Measurements from ENCODE around the gene IGF1R.

The IGF1R gene

DNA sequence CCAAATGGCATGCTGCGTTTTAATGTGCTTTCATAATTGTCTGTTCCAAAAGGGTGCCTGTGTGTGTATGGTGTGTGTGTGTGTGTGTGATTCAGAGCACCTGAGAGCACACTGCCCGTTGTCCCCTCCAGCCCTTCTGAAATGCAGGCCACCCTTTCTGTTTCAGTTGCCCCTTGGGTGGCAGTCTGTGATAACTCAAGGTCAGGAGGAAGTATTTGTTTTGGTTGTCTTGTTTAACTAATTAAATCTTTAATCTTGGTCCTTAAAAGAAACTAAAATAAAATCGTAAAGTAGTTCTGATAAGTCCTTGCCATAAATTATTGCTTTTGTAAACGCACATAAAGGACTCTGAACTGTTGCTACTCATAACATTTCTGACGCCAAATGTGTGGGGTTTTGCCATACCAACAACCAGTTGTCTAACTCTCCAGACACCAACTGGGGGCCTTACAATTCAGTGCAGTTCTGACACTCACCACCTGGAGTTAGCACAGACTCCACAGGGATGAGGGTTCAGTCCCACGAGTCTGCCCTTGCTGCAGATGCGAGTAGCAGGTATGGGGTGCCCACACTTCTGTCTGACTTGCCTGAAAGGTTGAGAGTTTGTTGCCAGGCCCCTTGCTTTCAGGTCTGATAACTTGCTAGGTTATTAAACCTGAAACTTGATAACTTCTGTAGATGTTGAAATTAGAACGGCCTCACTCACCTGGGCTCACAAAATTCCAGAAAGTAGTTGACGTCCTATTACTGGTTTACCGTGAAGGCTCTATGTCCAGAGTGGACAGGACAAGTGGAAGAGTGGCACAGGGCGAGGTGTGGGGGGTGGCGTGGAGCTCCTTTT, 157.3 kb downstream of the IGF1R start:
- Histone ChIP-seq H3K4me2 (peak overlapping the region in 4 of 11 experiments; percentile 3 to 45 (median 5); a peak in 3 of 22 replicates), H4K20me1 (peaks cover 14 to 96% (median 87%) of the 10 kb centered on the region in 11 experiments), H3K4me3 (no peak overlapping the region), H3K36me3 (peaks cover 0 to 59% (median 46%) of the 10 kb centered on the region in 11 experiments; a peak in 18 of 22 replicates), H3K27ac (0 out of 22 replicates have a peak overlapping the region, but pooled peaks of 1 of the 11 experiments have one; percentile 3), H3K9me3 (replicated peaks in 1 of 11) (peaks cover 20 to 39% (median 31%) of the 10 kb centered on the region in 11 experiments; a peak in 21 of 22 replicates), H3K4me1 (peaks cover 21 to 49% (median 35%) of the 10 kb centered on the region in 10 experiments), H3K27me3 (no peaks in the 10 kb centered on the region), H3K9ac (no peak overlapping the region)
- TF ChIP-seq Cebpa-rat (IDR thresholded peaks at IDR 0.05), result no peak

DNA sequence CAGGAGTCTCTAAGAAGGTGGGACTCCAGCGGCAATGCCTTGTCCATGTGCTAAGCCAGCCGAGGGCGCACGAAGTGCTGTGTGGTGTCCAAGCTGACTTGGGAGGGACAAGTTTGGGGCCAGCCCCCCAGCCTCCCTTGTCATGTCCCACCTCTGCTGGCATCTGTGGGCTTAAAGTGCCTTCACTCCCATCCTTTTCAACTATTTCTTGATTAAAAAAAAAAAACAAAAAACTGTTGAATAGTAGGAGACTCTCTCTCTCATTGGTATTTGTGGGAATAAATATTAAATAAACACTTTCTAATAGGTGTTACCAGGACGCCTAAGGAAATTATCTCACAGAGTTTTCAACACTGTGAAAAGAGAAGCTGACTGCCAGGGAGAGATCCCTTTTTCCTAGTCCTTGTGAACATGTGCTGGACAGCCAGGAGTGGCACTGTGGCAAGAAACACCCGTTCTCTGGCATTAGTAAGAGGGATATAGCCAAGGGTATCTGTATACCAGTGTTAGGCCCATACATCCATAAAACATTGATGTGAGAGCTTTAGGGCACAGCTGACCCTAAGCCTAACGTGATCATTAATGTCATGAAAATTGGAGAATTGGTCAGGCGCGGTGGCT, 158.0 kb downstream of the IGF1R start:
- TF ChIP-seq Cebpa-rat (IDR thresholded peaks at IDR 0.05), result no peak
- no peaks in the 10 kb centered on the region for H3K27me3 ChIP-seq
- H3K9me3 ChIP-seq (replicated peaks in 1 of 11), result peaks cover 24 to 44% (median 36%) of the 10 kb centered on the region in 11 experiments; a peak in 21 of 22 replicates
- no peak overlapping the region for H3K9ac ChIP-seq
- H3K4me2 ChIP-seq, result peak overlapping the region in 8 of 11 experiments; percentile 5 to 50 (median 26); a peak in 8 of 22 replicates
- H3K4me1 ChIP-seq, result peaks cover 13 to 42% (median 27%) of the 10 kb centered on the region in 10 experiments
- H3K4me3 ChIP-seq, result no peak overlapping the region
- H3K36me3 ChIP-seq, result peaks cover 0 to 64% (median 46%) of the 10 kb centered on the region in 11 experiments; a peak in 19 of 22 replicates
- H4K20me1 ChIP-seq, result peaks cover 6 to 95% (median 80%) of the 10 kb centered on the region in 11 experiments; a peak in 21 of 22 replicates
- H3K27ac ChIP-seq, result peak overlapping the region in 2 of 11 experiments; percentile 5 to 16; a peak in 3 of 22 replicates

DNA sequence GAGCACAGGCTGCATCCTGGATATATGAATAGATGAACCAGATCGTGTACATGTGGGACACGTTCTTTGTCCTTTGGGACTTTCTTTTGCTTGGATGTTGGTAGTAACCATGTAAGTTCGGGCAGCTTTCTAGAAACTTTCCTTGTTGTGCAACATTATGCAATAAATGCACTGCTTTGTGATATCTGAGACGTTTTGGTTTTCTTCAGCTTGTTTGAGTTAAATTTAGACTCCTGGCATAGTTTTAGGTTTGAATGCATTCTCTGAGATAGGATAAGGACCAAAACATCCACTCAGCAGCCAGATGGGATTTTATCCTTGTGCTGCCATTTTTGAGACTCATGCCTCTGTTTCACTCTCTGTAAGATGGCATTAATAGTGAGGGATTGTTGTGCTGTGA, 158.9 kb downstream of the IGF1R start:
- H3K9me3 ChIP-seq (replicated peaks in 1 of 11), result peaks cover 32 to 53% (median 44%) of the 10 kb centered on the region in 11 experiments; a peak in 21 of 22 replicates
- H3K4me2 ChIP-seq, result peak overlapping the region in 9 of 11 experiments; percentile 1 to 50 (median 28); a peak in 11 of 22 replicates
- peak in 6 of 11 experiments; percentile 38 to 70 (median 48); a peak in 9 of 22 replicates for TF ChIP-seq Cebpa-rat (IDR thresholded peaks at IDR 0.05)

DNA sequence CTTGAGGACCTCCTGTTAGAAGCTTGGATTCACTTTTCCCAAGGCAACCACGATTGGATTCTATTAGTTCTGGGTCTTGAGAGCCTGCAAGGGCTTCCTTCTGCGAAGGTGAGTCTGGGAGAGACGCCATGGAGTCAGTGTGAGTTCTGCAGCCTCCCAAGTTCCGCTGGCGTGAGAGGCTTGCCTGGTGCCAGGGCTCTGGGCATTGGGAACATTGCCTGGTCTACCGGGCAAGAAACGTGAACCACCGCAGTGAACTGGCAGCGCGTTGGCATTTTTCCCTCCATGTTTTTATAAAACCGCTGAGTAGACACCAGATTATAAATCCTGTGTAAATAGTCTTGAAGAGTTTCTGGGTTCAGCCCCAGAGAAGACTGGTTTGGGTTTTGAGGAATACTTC, 160.9 kb downstream of the IGF1R start:
- H3K27me3 ChIP-seq, result no peaks in the 10 kb centered on the region
- H3K4me1 ChIP-seq, result peaks cover 7 to 41% (median 27%) of the 10 kb centered on the region in 10 experiments; a peak in 19 of 20 replicates
- H3K27ac ChIP-seq, result no peak overlapping the region
- TF ChIP-seq Cebpa-rat (IDR thresholded peaks at IDR 0.05), result no peak
- H3K4me3 ChIP-seq, result no peak overlapping the region
- peaks cover 22 to 76% (median 63%) of the 10 kb centered on the region in 11 experiments for H3K36me3 ChIP-seq
- no peak overlapping the region for H3K9ac ChIP-seq
- peaks cover 49 to 73% (median 63%) of the 10 kb centered on the region in 11 experiments for H3K9me3 ChIP-seq (replicated peaks in 1 of 11)
- H4K20me1 ChIP-seq, result peaks cover 0 to 95% (median 59%) of the 10 kb centered on the region in 11 experiments; a peak in 18 of 22 replicates
- H3K4me2 ChIP-seq, result no peak overlapping the region

More for the DNA sequence above, 158.9 kb downstream of the IGF1R start:
- peaks cover 4 to 33% (median 19%) of the 10 kb centered on the region in 10 experiments; a peak in 18 of 20 replicates for H3K4me1 ChIP-seq
- no peak overlapping the region for H3K4me3 ChIP-seq
- no peak overlapping the region for H3K9ac ChIP-seq
- H3K36me3 ChIP-seq, result peaks cover 4 to 71% (median 54%) of the 10 kb centered on the region in 11 experiments
- no peaks in the 10 kb centered on the region for H3K27me3 ChIP-seq
- peaks cover 0 to 95% (median 71%) of the 10 kb centered on the region in 11 experiments; a peak in 20 of 22 replicates for H4K20me1 ChIP-seq
- H3K27ac ChIP-seq, result peak overlapping the region in 4 of 11 experiments; percentile 9 to 47 (median 26); a peak in 4 of 22 replicates

DNA sequence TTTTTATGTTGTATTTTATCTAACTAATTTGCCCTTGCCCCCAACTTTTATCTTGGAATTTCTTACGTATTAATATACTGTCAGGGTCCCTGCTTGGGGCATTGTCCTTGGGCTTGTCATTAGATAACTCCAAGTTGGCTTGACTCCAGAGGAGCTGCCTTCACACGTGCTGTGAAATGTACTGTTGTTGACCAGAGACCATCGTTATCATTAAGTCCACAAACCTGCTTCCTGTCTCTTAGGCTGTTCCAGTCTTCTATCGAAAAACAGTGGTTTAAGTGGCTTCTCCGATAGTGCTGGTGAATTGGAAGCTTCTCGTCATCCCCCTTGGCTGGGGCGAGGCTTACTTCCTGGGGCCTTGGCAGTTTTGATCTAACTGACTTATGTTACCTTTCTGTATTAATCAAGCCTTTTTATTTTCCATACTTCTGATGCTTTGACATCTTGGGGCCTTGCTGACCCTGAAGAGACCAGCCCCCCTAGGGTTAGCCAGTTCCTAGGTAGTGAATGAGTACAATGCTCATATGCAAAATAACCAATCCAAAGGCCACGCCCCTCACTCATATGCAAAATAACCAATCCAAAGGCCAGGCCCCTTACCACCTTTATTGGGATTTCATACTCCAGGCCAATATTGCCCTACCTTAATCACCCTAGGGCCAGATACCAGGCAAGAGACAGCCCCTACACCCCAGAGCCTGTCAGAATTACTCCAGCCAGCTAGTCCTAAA, 164.5 kb downstream of the IGF1R start:
- peaks cover 0 to 91% (median 45%) of the 10 kb centered on the region in 11 experiments; a peak in 15 of 22 replicates for H4K20me1 ChIP-seq
- H3K9me3 ChIP-seq (replicated peaks in 1 of 11), result peaks cover 60 to 93% (median 83%) of the 10 kb centered on the region in 11 experiments
- H3K4me2 ChIP-seq, result peak overlapping the region in 3 of 11 experiments; percentile 7 to 29 (median 15); a peak in 2 of 22 replicates
- peaks cover 36 to 93% (median 73%) of the 10 kb centered on the region in 11 experiments for H3K36me3 ChIP-seq
- no peak overlapping the region for H3K9ac ChIP-seq
- H3K4me3 ChIP-seq, result no peak overlapping the region
- no peak for TF ChIP-seq Cebpa-rat (IDR thresholded peaks at IDR 0.05)
- no peak overlapping the region for H3K27ac ChIP-seq
- peaks cover 3 to 32% (median 18%) of the 10 kb centered on the region in 10 experiments; a peak in 18 of 20 replicates for H3K4me1 ChIP-seq
- H3K27me3 ChIP-seq, result no peaks in the 10 kb centered on the region

DNA sequence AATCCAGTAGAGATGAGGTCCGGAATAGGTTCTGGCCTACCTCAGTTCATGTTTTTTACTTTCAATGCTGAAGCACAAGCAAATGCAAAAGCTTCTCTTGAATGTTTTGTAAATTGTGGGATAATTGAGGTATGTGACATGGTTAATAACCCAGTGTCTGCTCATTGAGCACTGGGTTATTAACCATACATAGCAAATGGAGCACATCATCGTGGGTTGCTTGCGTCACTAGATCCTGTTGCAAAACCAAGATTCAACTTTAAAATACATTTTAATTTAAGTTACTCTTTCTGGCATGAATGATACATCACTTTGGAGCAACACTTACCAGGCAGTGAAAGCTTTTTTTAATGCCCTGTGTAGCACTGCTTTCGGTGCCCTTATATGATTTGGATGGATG, 165.6 kb downstream of the IGF1R start:
- peaks cover 3 to 32% (median 18%) of the 10 kb centered on the region in 10 experiments; a peak in 18 of 20 replicates for H3K4me1 ChIP-seq

DNA sequence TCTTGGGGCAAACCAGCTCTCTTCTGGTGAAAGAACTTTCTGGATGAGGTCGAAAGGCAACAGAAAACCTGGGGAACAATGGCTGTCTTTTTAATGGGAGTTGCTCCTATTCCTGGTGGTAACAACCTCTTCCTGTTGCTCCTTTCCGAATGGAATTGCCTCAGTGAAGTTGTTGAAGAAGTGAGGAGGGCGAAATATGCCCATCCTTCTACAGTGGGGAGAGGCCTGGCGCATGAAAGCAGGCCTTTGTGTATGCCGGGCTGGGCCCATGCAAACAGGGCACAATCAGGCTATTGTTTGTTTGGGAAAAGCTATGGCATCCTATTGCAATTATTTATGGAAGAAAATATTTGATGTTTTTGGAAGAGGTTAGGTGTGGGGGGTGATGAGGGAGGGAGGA, 166.9 kb downstream of the IGF1R start:
- Histone ChIP-seq H4K20me1 (peaks cover 0 to 92% (median 34%) of the 10 kb centered on the region in 11 experiments; a peak in 14 of 22 replicates), H3K27ac (no peak overlapping the region), H3K4me1 (peaks cover 3 to 32% (median 18%) of the 10 kb centered on the region in 10 experiments; a peak in 18 of 20 replicates), H3K9ac (no peak overlapping the region), H3K27me3 (no peaks in the 10 kb centered on the region), H3K4me2 (peak overlapping the region in 8 of 11 experiments; percentile 9 to 63 (median 49); a peak in 11 of 22 replicates), H3K4me3 (no peak overlapping the region), H3K9me3 (replicated peaks in 1 of 11) (peaks cover 56 to 90% (median 79%) of the 10 kb centered on the region in 11 experiments), H3K36me3 (peaks cover 49 to 92% (median 74%) of the 10 kb centered on the region in 11 experiments)
- TF ChIP-seq Cebpa-rat (IDR thresholded peaks at IDR 0.05), result no peak

More for the DNA sequence above, 165.6 kb downstream of the IGF1R start:
- peaks cover 39 to 89% (median 72%) of the 10 kb centered on the region in 11 experiments for H3K36me3 ChIP-seq
- H3K4me3 ChIP-seq, result no peak overlapping the region
- no peak for TF ChIP-seq Cebpa-rat (IDR thresholded peaks at IDR 0.05)
- H3K27ac ChIP-seq, result no peak overlapping the region
- peaks cover 57 to 92% (median 78%) of the 10 kb centered on the region in 11 experiments for H3K9me3 ChIP-seq (replicated peaks in 1 of 11)
- H4K20me1 ChIP-seq, result peaks cover 0 to 90% (median 38%) of the 10 kb centered on the region in 11 experiments; a peak in 15 of 22 replicates
- H3K9ac ChIP-seq, result no peak overlapping the region
- H3K27me3 ChIP-seq, result no peaks in the 10 kb centered on the region
- peak overlapping the region in 4 of 11 experiments; percentile 5 to 29 (median 11); a peak in 2 of 22 replicates for H3K4me2 ChIP-seq

DNA sequence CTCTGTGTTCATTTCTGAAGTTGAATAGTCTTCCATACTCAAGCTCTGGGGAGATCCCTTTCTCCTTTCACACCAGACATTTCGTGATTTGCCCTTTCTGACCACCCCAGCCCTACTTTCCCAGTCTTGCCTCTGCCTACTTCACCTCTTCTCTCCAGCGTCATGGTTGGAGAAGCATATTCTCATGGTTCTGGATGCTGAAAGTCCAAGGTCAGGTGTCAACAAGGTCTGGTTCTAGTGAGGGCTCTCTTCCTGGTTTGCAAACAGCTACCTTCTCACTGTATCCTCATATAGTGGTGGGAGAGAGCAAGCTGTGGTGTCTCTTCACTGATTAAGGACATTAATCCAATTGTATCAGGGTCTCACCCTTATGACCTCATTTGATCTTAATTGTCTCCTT, 169.4 kb downstream of the IGF1R start:
- TF ChIP-seq Cebpa-rat (IDR thresholded peaks at IDR 0.05), result no peak
- peaks cover 0 to 90% (median 30%) of the 10 kb centered on the region in 11 experiments; a peak in 14 of 22 replicates for H4K20me1 ChIP-seq
- H3K9ac ChIP-seq, result no peak overlapping the region
- no peak overlapping the region for H3K27ac ChIP-seq
- H3K9me3 ChIP-seq (replicated peaks in 1 of 11), result peaks cover 61 to 90% (median 80%) of the 10 kb centered on the region in 11 experiments
- no peak overlapping the region for H3K4me3 ChIP-seq
- H3K4me1 ChIP-seq, result peaks cover 12 to 39% (median 24%) of the 10 kb centered on the region in 10 experiments
- peaks cover 54 to 95% (median 80%) of the 10 kb centered on the region in 11 experiments for H3K36me3 ChIP-seq
- no peaks in the 10 kb centered on the region for H3K27me3 ChIP-seq
- H3K4me2 ChIP-seq, result no peak overlapping the region

All from BLaER1 treated with 17β-estradiol and CSF1 and Interleukin-3, amounts not matched to agents 10 nM and 100 nM (cell line).